BJ (cell line): ENCODE measurements around the gene NPM1. TPM values are rescaled to one million over a fixed set of nuclear protein-coding genes. Genes with fewer than 3 reads are reported as not detected.

Experiments used
- CTCF ChIA-PET: fragments of 350-600 bp; formaldehyde crosslinking; extraction: SDS; loops from one replicate; lab custom pipeline; 2021; ENCODE audit warnings: antibody characterized with exemption, inconsistent platforms; lab: Yijun Ruan, JAX
- POLR2A ChIA-PET: fragments of 300-600 bp; sonication (Branson Sonifier 250); formaldehyde crosslinking; extraction: SDS; loops from one replicate; lab custom pipeline; 2021; ENCODE audit warnings: antibody characterized with exemption; lab: Charles Lee
- DNase-seq: peaks from one replicate; pipeline ENCODE4 v3.0.0-alpha.2; 2011; ENCODE audit warnings: low read depth
- H3K27me3 ChIP-seq: 2 replicates; pipeline ENCODE4 v1.6.0; 2011; ENCODE audit warnings: low read length; ENCODE audit not compliant: control insufficient read depth, insufficient read depth
- H3K36me3 ChIP-seq: 2 replicates; pipeline ENCODE4 v1.5.1; 2011; ENCODE audit warnings: low read length; ENCODE audit not compliant: control insufficient read depth, insufficient read depth
- H3K4me3 ChIP-seq: 2 replicates; pipeline ENCODE4 v1.5.1; 2011; ENCODE audit warnings: low read depth, mild to moderate bottlenecking, control low read depth, low read length
- CTCF ChIP-seq: IDR thresholded peaks from 2 replicates; pipeline ENCODE4 v1.5.1; 2011; ENCODE audit warnings: low read depth, mild to moderate bottlenecking, control low read depth, inconsistent platforms, low read length, moderate library complexity; ENCODE audit not compliant: insufficient read depth
- polyA plus RNA-seq: library from polyadenylated mRNA; depleted of rRNA; stranded (reverse); fragments of >200 nt; gene quantifications from 2 replicates; pipeline ENCODE4 v1.2.3, GENCODE V29; 2011

Gene NPM1
- polyA plus RNA-seq, 1 experiment = 2,997 TPM

- no peak for TF ChIP-seq CTCF
- ChIA-PET CTCF (interaction anchor here (1.0 to 1.6 kb wide), 4 partner anchors 9 to 57 kb away, joined by 3 to 5 read pairs (median 4); no protein-coding TSS in a partner anchor), POLR2A (no interaction called here)
- H3K4me3 ChIP-seq = no peak overlapping the region
- no peaks in the 10 kb centered on the region for H3K27me3 ChIP-seq
- no peak for DNase-seq
- no peaks in the 10 kb centered on the region for H3K36me3 ChIP-seq
Measured at GRCh38 chr5:171427318-171428167, 39.9 kb downstream of the NPM1 start.

- no peaks in the 10 kb centered on the region for H3K36me3 ChIP-seq
- no peaks in the 10 kb centered on the region for H3K27me3 ChIP-seq
- DNase-seq = no peak
- no peak overlapping the region for H3K4me3 ChIP-seq
- CTCF ChIA-PET = interaction anchor here (1.1 to 1.6 kb wide), 3 partner anchors 9 to 57 kb away, joined by 3 to 5 read pairs (median 5); partner anchors contain the start of gene FGF18
- TF ChIP-seq CTCF = no peak
- POLR2A ChIA-PET = no interaction called here
Measured at GRCh38 chr5:171428168-171428696, 40.6 kb downstream of the NPM1 start.

GRCh38 chr5:171428809-171429542 lies 41.3 kb downstream of the NPM1 start:
- H3K27me3 ChIP-seq = no peaks in the 10 kb centered on the region
- no peak overlapping the region for H3K4me3 ChIP-seq
- POLR2A ChIA-PET = no interaction called here
- no peak for DNase-seq
- no peaks in the 10 kb centered on the region for H3K36me3 ChIP-seq
- CTCF ChIA-PET = interaction anchor here (1.2 kb wide), 1 partner anchor 10 kb away, joined by 5 read pairs; the partner anchor contains the start of gene FGF18
- TF ChIP-seq CTCF = no peak

GRCh38 chr5:171429543-171429910 lies 41.9 kb downstream of the NPM1 start:
- ChIA-PET CTCF (no interaction called here), POLR2A (no interaction called here)
- Histone ChIP-seq H3K36me3 (no peaks in the 10 kb centered on the region), H3K27me3 (no peaks in the 10 kb centered on the region), H3K4me3 (no peak overlapping the region)
- no peak for DNase-seq
- no peak for TF ChIP-seq CTCF

- CTCF ChIA-PET = interaction anchor here (1.5 kb wide), 1 partner anchor 12 kb away, joined by 6 read pairs; the partner anchor contains the start of gene FGF18
- DNase-seq = no peak
- Histone ChIP-seq H3K27me3 (no peaks in the 10 kb centered on the region), H3K36me3 (no peaks in the 10 kb centered on the region), H3K4me3 (no peak overlapping the region)
- POLR2A ChIA-PET = no interaction called here
- TF ChIP-seq CTCF = no peak
Measured at GRCh38 chr5:171431251-171431777, 43.7 kb downstream of the NPM1 start.
